ENCODE results near the gene CHTF18.

Gene CHTF18

DNA sequence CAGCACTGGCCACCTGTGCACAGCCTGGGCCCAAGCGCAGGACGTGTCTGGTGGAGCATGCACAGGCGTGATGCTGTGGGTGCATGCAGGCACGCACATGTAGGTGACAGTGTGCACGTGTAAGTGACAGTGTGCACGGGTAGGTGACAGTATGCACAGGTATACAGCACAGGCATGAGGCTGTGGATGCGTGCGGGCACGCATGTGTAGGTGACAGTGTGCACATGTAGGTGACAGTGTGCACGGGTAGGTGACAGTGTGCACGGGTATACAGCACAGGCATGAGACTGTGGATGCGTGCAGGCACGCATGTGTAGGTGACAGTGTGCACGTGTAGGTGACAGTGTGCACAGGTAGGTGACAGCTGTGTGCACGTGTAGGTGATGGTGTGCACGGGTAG is 8.1 kb upstream of the CHTF18 start:
- Histone ChIP-seq H3K9ac (ENCODE audit: low read length) (no peak overlapping the region), H3K27ac (ENCODE audit: low read depth, low read length) (no peak overlapping the region), H3K18ac (ENCODE audit: low read length) (no peak overlapping the region), H3K27me3 (ENCODE audit: insufficient read depth, low read length, poor library complexity) (no peaks in the 10 kb centered on the region), H3K79me1 (ENCODE audit: low read length) (no peaks in the 10 kb centered on the region), H2BK15ac (replicated peaks; ENCODE audit: low read depth) (no peak overlapping the region), H2AK5ac (ENCODE audit: low read length) (no peak overlapping the region), H3K4me3 (ENCODE audit: low read length) (no peak overlapping the region), H2BK5ac (ENCODE audit: low read length) (no peak overlapping the region), H3K4me1 (ENCODE audit: control insufficient read depth, low read depth, low read length) (no peaks in the 10 kb centered on the region), H2BK120ac (ENCODE audit: low read depth, low read length) (no peak overlapping the region), H3K4me2 (ENCODE audit: low read length) (no peak overlapping the region), H3K36me3 (ENCODE audit: control insufficient read depth, insufficient read depth, low read length) (no peaks in the 10 kb centered on the region), H4K5ac (ENCODE audit: low read length) (no peak overlapping the region), H3K79me2 (ENCODE audit: control insufficient read depth, insufficient read depth, low read length) (no peaks in the 10 kb centered on the region), H4K8ac (ENCODE audit: low read depth, low read length) (no peak overlapping the region), H3K4ac (ENCODE audit: low read depth, low read length) (no peak overlapping the region), H3K23ac (ENCODE audit: low read length) (no peak overlapping the region), H3K56ac (ENCODE audit: low read length) (no peak overlapping the region)
- DNase-seq: no peak
- no CpG with 5 or more reads among the region's 16 CpGs for WGBS (ENCODE audit: extremely low coverage, insufficient coverage, low lambda C conversion rate)

DNA sequence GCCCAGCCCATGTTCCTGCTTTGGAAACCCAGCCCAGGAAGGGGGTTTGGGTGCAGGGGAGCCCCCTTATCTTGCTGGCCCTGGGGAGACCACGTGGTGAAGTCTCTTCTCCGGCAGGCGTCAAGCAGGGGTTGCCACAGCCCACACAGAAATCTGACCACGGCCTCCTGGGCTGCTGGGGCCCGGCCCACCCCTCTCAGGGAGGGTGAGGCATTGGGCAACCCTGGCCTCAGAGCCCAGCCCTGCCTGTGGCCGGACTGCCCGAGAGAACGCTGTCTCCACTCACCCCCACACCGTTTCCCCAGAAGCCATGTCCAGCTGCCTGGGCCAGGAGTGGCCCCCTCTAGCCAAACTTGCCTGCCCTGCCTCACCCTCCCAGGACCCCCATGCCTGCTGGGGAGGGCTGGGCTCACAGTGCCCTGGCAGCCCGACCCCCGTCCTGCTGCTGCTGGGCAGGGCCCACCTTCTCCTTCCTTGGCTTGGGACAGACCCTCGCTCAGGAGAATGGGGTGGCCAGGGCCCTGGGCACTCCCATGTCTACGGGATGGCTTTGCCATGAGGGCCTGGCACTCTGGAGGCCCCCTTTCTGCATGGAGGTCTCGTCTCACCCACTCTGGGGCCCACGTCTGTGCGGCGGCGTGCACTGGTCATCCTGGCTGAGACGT is 6.9 kb upstream of the CHTF18 start:
- Histone ChIP-seq H3K79me2 (ENCODE audit: control insufficient read depth, insufficient read depth, low read length) (no peaks in the 10 kb centered on the region), H3K4me1 (ENCODE audit: control insufficient read depth, low read depth, low read length) (no peaks in the 10 kb centered on the region), H3K56ac (ENCODE audit: low read length) (no peak overlapping the region), H3K4me2 (ENCODE audit: low read length) (no peak overlapping the region), H4K8ac (ENCODE audit: low read depth, low read length) (no peak overlapping the region), H3K79me1 (ENCODE audit: low read length) (no peaks in the 10 kb centered on the region), H3K27me3 (ENCODE audit: insufficient read depth, low read length, poor library complexity) (no peaks in the 10 kb centered on the region), H3K36me3 (ENCODE audit: control insufficient read depth, insufficient read depth, low read length) (peaks cover 2% of the 10 kb centered on the region), H3K18ac (ENCODE audit: low read length) (no peak overlapping the region), H3K9ac (ENCODE audit: low read length) (no peak overlapping the region), H2BK15ac (replicated peaks; ENCODE audit: low read depth) (no peak overlapping the region), H2BK5ac (ENCODE audit: low read length) (no peak overlapping the region), H2BK120ac (ENCODE audit: low read depth, low read length) (no peak overlapping the region), H4K5ac (ENCODE audit: low read length) (no peak overlapping the region), H3K4me3 (ENCODE audit: low read length) (no peak overlapping the region), H3K27ac (ENCODE audit: low read depth, low read length) (no peak overlapping the region), H3K23ac (ENCODE audit: low read length) (no peak overlapping the region), H2AK5ac (ENCODE audit: low read length) (no peak overlapping the region), H3K4ac (ENCODE audit: low read depth, low read length) (no peak overlapping the region)
- no CpG with 5 or more reads among the region's 19 CpGs for WGBS (ENCODE audit: extremely low coverage, insufficient coverage, low lambda C conversion rate)
- no peak for DNase-seq

- Histone ChIP-seq H2BK15ac (replicated peaks; ENCODE audit: low read depth) (no peak overlapping the region), H3K4ac (ENCODE audit: low read depth, low read length) (no peak overlapping the region), H3K79me1 (ENCODE audit: low read length) (no peaks in the 10 kb centered on the region), H3K79me2 (ENCODE audit: control insufficient read depth, insufficient read depth, low read length) (peaks cover under 1% of the 10 kb centered on the region), H2BK120ac (ENCODE audit: low read depth, low read length) (no peak overlapping the region), H3K4me3 (ENCODE audit: low read length) (no peak overlapping the region), H2AK5ac (ENCODE audit: low read length) (no peak overlapping the region), H3K23ac (ENCODE audit: low read length) (no peak overlapping the region), H4K8ac (ENCODE audit: low read depth, low read length) (no peak overlapping the region), H3K36me3 (ENCODE audit: control insufficient read depth, insufficient read depth, low read length) (peaks cover 2% of the 10 kb centered on the region), H3K4me2 (ENCODE audit: low read length) (no peak overlapping the region), H2BK5ac (ENCODE audit: low read length) (no peak overlapping the region), H3K27me3 (ENCODE audit: insufficient read depth, low read length, poor library complexity) (no peaks in the 10 kb centered on the region), H3K56ac (ENCODE audit: low read length) (no peak overlapping the region), H3K27ac (ENCODE audit: low read depth, low read length) (no peak overlapping the region), H3K4me1 (ENCODE audit: control insufficient read depth, low read depth, low read length) (no peaks in the 10 kb centered on the region), H4K5ac (ENCODE audit: low read length) (no peak overlapping the region), H3K18ac (ENCODE audit: low read length) (no peak overlapping the region), H3K9ac (ENCODE audit: low read length) (no peak overlapping the region)
- WGBS (ENCODE audit: extremely low coverage, insufficient coverage, low lambda C conversion rate): no CpG with 5 or more reads among the region's 6 CpGs
- DNase-seq: no peak
Observed at GRCh38 chr16:782258-782657, 6.2 kb upstream of the CHTF18 start.

DNA sequence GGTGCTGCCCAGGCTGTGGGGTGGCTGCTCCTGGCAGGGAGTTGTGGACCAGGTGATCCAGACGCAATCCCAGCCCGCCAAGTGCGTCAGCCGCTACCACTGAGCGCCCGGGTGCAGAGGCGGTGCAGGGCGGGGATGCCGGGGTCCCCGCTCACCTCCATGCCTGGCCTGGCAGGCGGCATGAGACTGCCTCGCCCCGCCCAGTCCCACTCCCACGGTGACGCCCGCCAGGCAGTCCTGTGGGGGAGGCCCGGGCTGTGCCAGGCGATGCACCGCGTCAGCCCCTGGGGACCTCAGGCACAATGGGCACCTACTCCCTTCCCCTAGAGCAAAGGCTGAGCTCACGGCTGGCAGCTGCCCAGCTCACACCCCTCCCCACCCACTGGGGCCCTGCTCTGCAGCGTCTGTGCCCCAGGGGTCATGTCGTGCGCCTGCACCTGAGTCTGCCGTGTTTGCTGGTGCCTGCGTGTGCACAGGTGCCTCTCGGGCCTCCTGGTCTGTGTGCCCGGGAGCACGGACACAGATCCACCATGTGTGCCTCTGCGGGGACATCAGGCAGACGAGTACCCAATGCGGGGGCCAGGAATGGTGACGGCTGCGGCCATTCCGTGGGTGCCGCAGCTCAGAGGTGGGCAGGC is 5.5 kb upstream of the CHTF18 start:
- Histone ChIP-seq H3K4me1 (ENCODE audit: control insufficient read depth, low read depth, low read length) (no peaks in the 10 kb centered on the region), H3K23ac (ENCODE audit: low read length) (no peak overlapping the region), H2AK5ac (ENCODE audit: low read length) (no peak overlapping the region), H3K27me3 (ENCODE audit: insufficient read depth, low read length, poor library complexity) (no peaks in the 10 kb centered on the region), H2BK15ac (replicated peaks; ENCODE audit: low read depth) (no peak overlapping the region), H3K79me2 (ENCODE audit: control insufficient read depth, insufficient read depth, low read length) (peaks cover 4% of the 10 kb centered on the region), H3K4me2 (ENCODE audit: low read length) (no peak overlapping the region), H2BK120ac (ENCODE audit: low read depth, low read length) (no peak overlapping the region), H3K18ac (ENCODE audit: low read length) (no peak overlapping the region), H4K5ac (ENCODE audit: low read length) (no peak overlapping the region), H3K4me3 (ENCODE audit: low read length) (no peak overlapping the region), H2BK5ac (ENCODE audit: low read length) (no peak overlapping the region), H3K36me3 (ENCODE audit: control insufficient read depth, insufficient read depth, low read length) (peaks cover 2% of the 10 kb centered on the region), H3K79me1 (ENCODE audit: low read length) (peaks cover 3% of the 10 kb centered on the region), H3K9ac (ENCODE audit: low read length) (no peak overlapping the region), H3K56ac (ENCODE audit: low read length) (no peak overlapping the region), H3K27ac (ENCODE audit: low read depth, low read length) (no peak overlapping the region), H3K4ac (ENCODE audit: low read depth, low read length) (no peak overlapping the region), H4K8ac (ENCODE audit: low read depth, low read length) (no peak overlapping the region)
- WGBS (ENCODE audit: extremely low coverage, insufficient coverage, low lambda C conversion rate): no CpG with 5 or more reads among the region's 36 CpGs
- DNase-seq: no peak

GRCh38 chr16:783404-784161 is 4.8 kb upstream of the CHTF18 start:
- Histone ChIP-seq H2BK120ac (ENCODE audit: low read depth, low read length) (no peak overlapping the region), H3K4me2 (ENCODE audit: low read length) (no peak overlapping the region), H2BK5ac (ENCODE audit: low read length) (no peak overlapping the region), H3K9ac (ENCODE audit: low read length) (no peak overlapping the region), H4K5ac (ENCODE audit: low read length) (no peak overlapping the region), H3K18ac (ENCODE audit: low read length) (no peak overlapping the region), H2BK15ac (replicated peaks; ENCODE audit: low read depth) (no peak overlapping the region), H3K4ac (ENCODE audit: low read depth, low read length) (no peak overlapping the region), H3K79me1 (ENCODE audit: low read length) (peaks cover 3% of the 10 kb centered on the region), H3K4me3 (ENCODE audit: low read length) (no peak overlapping the region), H3K56ac (ENCODE audit: low read length) (no peak overlapping the region), H3K27me3 (ENCODE audit: insufficient read depth, low read length, poor library complexity) (no peaks in the 10 kb centered on the region), H3K27ac (ENCODE audit: low read depth, low read length) (no peak overlapping the region), H3K79me2 (ENCODE audit: control insufficient read depth, insufficient read depth, low read length) (peaks cover 4% of the 10 kb centered on the region), H2AK5ac (ENCODE audit: low read length) (no peak overlapping the region), H3K36me3 (ENCODE audit: control insufficient read depth, insufficient read depth, low read length) (peaks cover 2% of the 10 kb centered on the region), H4K8ac (ENCODE audit: low read depth, low read length) (no peak overlapping the region), H3K23ac (ENCODE audit: low read length) (no peak overlapping the region), H3K4me1 (ENCODE audit: control insufficient read depth, low read depth, low read length) (no peaks in the 10 kb centered on the region)
- WGBS (ENCODE audit: extremely low coverage, insufficient coverage, low lambda C conversion rate): no CpG with 5 or more reads among the region's 17 CpGs
- DNase-seq: no peak

Data from mesendoderm (in vitro differentiated cells).